IMR-90 (cell line): ENCODE data around the gene PTPRK. TPM values are rescaled to one million over a fixed set of nuclear protein-coding genes. Genes with fewer than 3 reads are reported as not detected.

Experiments used
- ATAC-seq: fragments of 200-7000 bp; cut with Tn5 transposase; 2 replicates; pipeline ENCODE4 v1.9.1; 2020; ENCODE audit warnings: low read depth, mild to moderate bottlenecking, moderate library complexity
- BruUV-seq: library from RNA; stranded (reverse); fragments of 400-500 nt; replicated peaks from 2 replicates; lab custom pipeline; 2021; lab: Mats Ljungman, UMichigan
- CTCF ChIA-PET: fragments of 300-600 bp; formaldehyde crosslinking; extraction: SDS; loops from one replicate; lab custom pipeline; 2021; ENCODE audit warnings: antibody characterized with exemption; lab: Yijun Ruan, JAX
- POLR2A ChIA-PET: fragments of 300-600 bp; sonication (Branson Sonifier 250); formaldehyde crosslinking; loops from one replicate; lab custom pipeline; 2022; ENCODE audit warnings: antibody characterized with exemption; ENCODE audit not compliant: unreplicated experiment; lab: Charles Lee
- DNase-seq: peaks from one replicate; pipeline ENCODE4 v3.0.0; 2013
- H2AFZ ChIP-seq: replicated peaks from 2 replicates; pipeline ENCODE3; 2013; ENCODE audit warnings: low read length, mild to moderate bottlenecking; ENCODE audit not compliant: poor library complexity
- H2AK5ac ChIP-seq: 2 replicates; pipeline ENCODE4 v1.6.1; 2013; ENCODE audit warnings: low read depth, low read length, inconsistent platforms
- H2AK9ac ChIP-seq: replicated peaks from 2 replicates; pipeline ENCODE3; 2013; ENCODE audit warnings: mild to moderate bottlenecking, low read depth, low read length, moderate library complexity; ENCODE audit not compliant: poor library complexity
- H2BK120ac ChIP-seq: 2 replicates; pipeline ENCODE4 v1.6.1; 2013; ENCODE audit warnings: low read depth, low read length, inconsistent platforms
- H2BK15ac ChIP-seq: 3 replicates; pipeline ENCODE4 v1.6.1; 2013; ENCODE audit warnings: low read depth, low read length, inconsistent platforms
- H2BK20ac ChIP-seq: 2 replicates; pipeline ENCODE4 v1.6.1; 2013; ENCODE audit warnings: low read depth, mild to moderate bottlenecking, inconsistent platforms, low read length, moderate library complexity
- H2BK5ac ChIP-seq: 2 replicates; pipeline ENCODE4 v1.6.1; 2013; ENCODE audit warnings: mild to moderate bottlenecking, low read depth, low read length, inconsistent platforms; ENCODE audit not compliant: poor library complexity, severe bottlenecking
- H3K14ac ChIP-seq: replicated peaks from 2 replicates; pipeline ENCODE4 v1.6.1; 2013; ENCODE audit warnings: low read depth, low read length, inconsistent platforms
- H3K18ac ChIP-seq: 2 replicates; pipeline ENCODE4 v1.6.1; 2013; ENCODE audit warnings: low read depth, low read length, control low read depth
- H3K23ac ChIP-seq: 2 replicates; pipeline ENCODE4 v1.6.1; 2013; ENCODE audit warnings: low read depth, low read length, inconsistent platforms
- H3K27ac ChIP-seq: 2 replicates; pipeline ENCODE4 v1.5.1; 2013; ENCODE audit warnings: mild to moderate bottlenecking, control low read depth, low read length; ENCODE audit not compliant: insufficient read depth
- H3K27me3 ChIP-seq: 2 replicates; pipeline ENCODE4 v1.6.1; 2013; ENCODE audit warnings: low read length; ENCODE audit not compliant: control insufficient read depth, insufficient read depth
- H3K36me3 ChIP-seq: 2 replicates; pipeline ENCODE4 v1.6.1; 2013; ENCODE audit warnings: low read length, mixed read lengths; ENCODE audit not compliant: control insufficient read depth, insufficient read depth
- H3K4ac ChIP-seq: 2 replicates; pipeline ENCODE4 v1.6.1; 2013; ENCODE audit warnings: low read depth, low read length, inconsistent platforms
- H3K4me1 ChIP-seq: 2 replicates; pipeline ENCODE4 v1.6.1; 2013; ENCODE audit warnings: low read length, mixed read lengths; ENCODE audit not compliant: control insufficient read depth, insufficient read depth
- H3K4me2 ChIP-seq: 2 replicates; pipeline ENCODE4 v1.6.1; 2013; ENCODE audit warnings: low read depth, mild to moderate bottlenecking, control low read depth, low read length, moderate library complexity
- H3K4me3 ChIP-seq: 2 replicates; pipeline ENCODE4 v1.5.1; 2013; ENCODE audit warnings: low read depth, mild to moderate bottlenecking, control low read depth, low read length, moderate library complexity; ENCODE audit not compliant: insufficient read depth
- H3K56ac ChIP-seq: 2 replicates; pipeline ENCODE4 v1.6.1; 2013; ENCODE audit warnings: low read length, inconsistent platforms; ENCODE audit not compliant: insufficient read depth; ENCODE audit errors: extremely low read depth
- H3K79me1 ChIP-seq, 2 experiments: 2 replicates each; pipeline ENCODE4 v1.6.1; 2013; ENCODE audit warnings: low read length in 2 of 2, inconsistent platforms in 1 of 2, low read depth in 1 of 2
- H3K9ac ChIP-seq: 2 replicates; pipeline ENCODE4 v1.6.1; 2013; ENCODE audit warnings: low read depth, low read length, control low read depth
- H3K9me1 ChIP-seq: 2 replicates; pipeline ENCODE4 v1.6.1; 2013; ENCODE audit warnings: low read length, inconsistent platforms; ENCODE audit not compliant: insufficient read depth
- H3K9me3 ChIP-seq: 2 replicates; pipeline ENCODE4 v1.6.1; 2013; ENCODE audit warnings: low read length; ENCODE audit not compliant: control insufficient read depth, insufficient read depth
- H4K20me1 ChIP-seq: 2 replicates; pipeline ENCODE4 v1.6.1; 2013; ENCODE audit warnings: low read length, inconsistent platforms; ENCODE audit not compliant: insufficient read depth
- H4K5ac ChIP-seq: 2 replicates; pipeline ENCODE4 v1.6.1; 2013; ENCODE audit warnings: mild to moderate bottlenecking, low read depth, low read length, control low read depth
- H4K8ac ChIP-seq, 2 experiments: 2 replicates each; pipeline ENCODE4 v1.6.1; 2013; ENCODE audit warnings: low read depth in 2 of 2, low read length in 2 of 2, control low read depth in 1 of 2, inconsistent platforms in 1 of 2
- H4K91ac ChIP-seq: 2 replicates; pipeline ENCODE4 v1.6.1; 2013; ENCODE audit warnings: low read depth, low read length, inconsistent platforms; ENCODE audit not compliant: insufficient read depth
- CHD1 ChIP-seq: IDR thresholded peaks from 2 replicates; pipeline ENCODE4 v1.6.1; 2012; ENCODE audit warnings: low read depth, low read length, improper control_type of control experiment
- WGBS, 2 experiments: methylation state at CpG; one replicate each; pipeline versions ENCODE4 v1.1.5 to v1.1.7; 2013; ENCODE audit warnings: missing lambda C conversion rate in 2 of 2; ENCODE audit not compliant: insufficient read length in 1 of 2; ENCODE audit errors: extremely low coverage in 2 of 2; 5-methylcytosine and 5-hydroxymethylcytosine counted together
- dilution Hi-C: fragments of 300-500 bp; cut with HindIII; formaldehyde crosslinking; loops from one replicate; pipeline ENCODE4 v1.14.3; 2018; ENCODE audit warnings: low sequenced_read_pairs; ENCODE audit not compliant: unreplicated experiment
- in situ Hi-C: fragments of 300-500 bp; cut with MboI; formaldehyde crosslinking; loops from 3 replicates; pipeline ENCODE4 v1.14.3; 2019; ENCODE audit warnings: low sequenced_read_pairs, inconsistent platforms, mixed read lengths
- intact Hi-C: fragments of 100-400 bp; cut with micrococcal nuclease; formaldehyde crosslinking; loops from 2 replicates; pipeline ENCODE4 v1.10.0; 2022
- polyA plus RNA-seq, 3 experiments: library from polyadenylated mRNA; depleted of rRNA; stranded (reverse); fragments of >200 nt; gene quantifications; 2 replicates each; pipeline ENCODE4 v1.2.3, GENCODE V29; 2012; ENCODE audit warnings: low replicate concordance in 1 of 3
- total RNA-seq: library from RNA; depleted of rRNA; stranded (reverse); fragments of >200 nt; gene quantifications from 2 replicates; pipeline ENCODE4 v1.2.3, GENCODE V29; 2012
- TF ChIP-seq, protein P1 (sequence below): fragments of 150-350 bp; IDR thresholded peaks from 2 replicates; pipeline ENCODE4 v1.6.1; 2017; ENCODE audit warnings: mild to moderate bottlenecking, antibody characterized with exemption, low read length, low read depth

The PTPRK gene
- total and polyA plus RNA-seq, 2 of the 4 experiments (the other 2 are of a cell fraction), result 18.0 to 80.8 TPM

GRCh38 chr6:128204616-128205015 lies 315.8 kb downstream of the PTPRK start:
- ChIA-PET POLR2A (no interaction called here), CTCF (no interaction called here)
- H3K4me3 ChIP-seq, result no peak overlapping the region
- dilution Hi-C loops, result no loop called here
- H2BK15ac ChIP-seq, result no peak overlapping the region
- H2AFZ ChIP-seq, result no peak overlapping the region
- H3K9ac ChIP-seq, result no peak overlapping the region
- no peak overlapping the region for H3K14ac ChIP-seq
- no peak overlapping the region for H2BK5ac ChIP-seq
- H3K23ac ChIP-seq, result no peak overlapping the region
- intact Hi-C loops, result no loop called here
- no peak overlapping the region for H2AK9ac ChIP-seq
- H3K27me3 ChIP-seq, result no peaks in the 10 kb centered on the region
- H3K9me1 ChIP-seq, result peaks cover 3% of the 10 kb centered on the region; the same call in 1 of the 2 replicates
- H3K27ac ChIP-seq, result no peak overlapping the region
- no peak for TF ChIP-seq CHD1
- TF ChIP-seq, protein P1, sequence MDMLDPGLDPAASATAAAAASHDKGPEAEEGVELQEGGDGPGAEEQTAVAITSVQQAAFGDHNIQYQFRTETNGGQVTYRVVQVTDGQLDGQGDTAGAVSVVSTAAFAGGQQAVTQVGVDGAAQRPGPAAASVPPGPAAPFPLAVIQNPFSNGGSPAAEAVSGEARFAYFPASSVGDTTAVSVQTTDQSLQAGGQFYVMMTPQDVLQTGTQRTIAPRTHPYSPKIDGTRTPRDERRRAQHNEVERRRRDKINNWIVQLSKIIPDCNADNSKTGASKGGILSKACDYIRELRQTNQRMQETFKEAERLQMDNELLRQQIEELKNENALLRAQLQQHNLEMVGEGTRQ, result no peak
- no peak overlapping the region for H2AK5ac ChIP-seq
- H4K20me1 ChIP-seq, result peaks cover 4% of the 10 kb centered on the region; the same call in 1 of the 2 replicates
- H3K79me1 ChIP-seq, result peaks cover 13 to 39% of the 10 kb centered on the region in 2 experiments
- in situ Hi-C loops, result no loop called here
- H3K4me1 ChIP-seq, result peaks cover 5% of the 10 kb centered on the region
- no peak overlapping the region for H2BK20ac ChIP-seq
- H2BK120ac ChIP-seq, result no peak overlapping the region
- BruUV-seq, result no TSS peak
- no peak overlapping the region for H3K4me2 ChIP-seq
- no peak overlapping the region for H3K4ac ChIP-seq
- no peak for DNase-seq
- no peaks in the 10 kb centered on the region for H3K36me3 ChIP-seq
- no CpG with 5 or more reads among the region's 3 CpGs for WGBS, 2 experiments
- no peak overlapping the region for H4K91ac ChIP-seq
- no peaks in the 10 kb centered on the region for H3K9me3 ChIP-seq
- H3K56ac ChIP-seq, result no peak overlapping the region
- H4K5ac ChIP-seq, result no peak overlapping the region
- ATAC-seq, result no peak
- H4K8ac ChIP-seq, result no peak overlapping the region
- no peak overlapping the region for H3K18ac ChIP-seq
